Esophagus mucosa (tissue), 1 donor: ENCODE results near the gene ZBTB20. TPM values are rescaled to one million over a fixed set of nuclear protein-coding genes. Genes with fewer than 3 reads are reported as not detected.
A peak's percentile ranks its signal among the peaks of the same experiment; 100 is the strongest.

Source experiments
- ATAC-seq: fragments of 200-7000 bp; cut with Tn5 transposase; one replicate; pipeline ENCODE4 v1.9.1; 2020
- total RNA-seq: library from RNA; stranded (reverse); gene quantifications from one replicate; pipeline ENCODE4 v1.2.4, GENCODE V29; 2023
- donor health status: DM: yes; HTN: yes; CAD: no.

ZBTB20 gene
- total RNA-seq, 1 donor from 2014 or later = 7.3 TPM

- no peak for ATAC-seq
Observed at GRCh38 chr3:114392831-114393230, 754.3 kb downstream of the ZBTB20 start.

- no peak for ATAC-seq
Observed at GRCh38 chr3:114389156-114389555, 757.9 kb downstream of the ZBTB20 start.

- no peak for ATAC-seq
Observed at GRCh38 chr3:114384558-114384903, 762.6 kb downstream of the ZBTB20 start.

DNA sequence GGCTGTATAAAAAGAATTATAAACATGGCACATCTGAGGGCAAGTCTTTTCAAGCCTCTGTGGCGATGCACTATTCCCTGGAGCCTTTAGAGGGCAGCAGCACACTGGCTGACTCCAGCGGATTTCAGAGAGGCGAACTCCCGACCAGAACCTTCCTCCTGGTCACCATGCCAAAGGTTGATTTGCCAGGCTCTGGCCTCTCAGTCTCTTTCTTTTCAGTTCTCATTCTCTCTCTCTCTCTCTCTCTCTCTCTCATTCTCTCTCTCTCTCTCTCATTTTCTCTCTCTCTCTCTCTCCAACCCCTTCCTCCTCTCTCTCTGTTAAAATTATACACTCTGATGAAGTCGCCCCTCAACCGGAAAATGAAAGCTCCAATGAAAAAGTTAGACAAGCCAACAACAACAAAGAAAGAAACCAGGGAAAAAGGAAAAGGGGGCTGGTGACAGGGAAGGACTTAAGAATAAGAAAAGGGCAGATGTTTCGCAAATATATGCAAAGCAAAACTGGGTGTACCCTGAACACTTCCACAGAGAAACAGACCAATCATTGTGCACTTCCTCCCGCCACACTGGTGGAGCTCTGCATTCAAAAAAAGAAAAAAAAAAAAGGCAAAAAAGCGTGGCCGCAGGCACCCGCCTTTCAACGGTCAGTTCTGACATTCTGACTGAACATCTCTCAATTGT, 763.1 kb downstream of the ZBTB20 start:
- ATAC-seq = peak; percentile 92

- ATAC-seq = no peak
Observed at GRCh38 chr3:114380233-114380651, 766.8 kb downstream of the ZBTB20 start.

- no peak for ATAC-seq
Observed at GRCh38 chr3:114379266-114379665, 767.8 kb downstream of the ZBTB20 start.

DNA sequence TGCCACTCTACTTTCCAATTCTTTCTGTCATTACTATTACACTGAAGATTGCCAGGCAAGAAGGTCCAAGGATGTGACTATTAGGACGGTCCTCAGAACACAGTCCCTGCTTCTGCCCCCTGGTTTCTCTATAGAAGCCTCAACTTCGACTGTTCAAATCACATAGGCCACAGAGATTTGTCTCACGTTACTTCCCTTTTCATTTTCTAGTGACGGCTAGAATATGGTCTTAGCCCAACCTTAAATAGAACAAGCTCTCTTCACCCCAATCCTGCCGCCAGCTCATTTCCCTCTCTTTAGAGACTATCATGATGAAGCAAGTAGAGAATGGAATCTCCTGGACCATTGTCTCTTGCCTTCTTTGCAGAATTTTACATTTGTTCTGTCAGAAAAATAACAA, 768.3 kb downstream of the ZBTB20 start:
- ATAC-seq = no peak

DNA sequence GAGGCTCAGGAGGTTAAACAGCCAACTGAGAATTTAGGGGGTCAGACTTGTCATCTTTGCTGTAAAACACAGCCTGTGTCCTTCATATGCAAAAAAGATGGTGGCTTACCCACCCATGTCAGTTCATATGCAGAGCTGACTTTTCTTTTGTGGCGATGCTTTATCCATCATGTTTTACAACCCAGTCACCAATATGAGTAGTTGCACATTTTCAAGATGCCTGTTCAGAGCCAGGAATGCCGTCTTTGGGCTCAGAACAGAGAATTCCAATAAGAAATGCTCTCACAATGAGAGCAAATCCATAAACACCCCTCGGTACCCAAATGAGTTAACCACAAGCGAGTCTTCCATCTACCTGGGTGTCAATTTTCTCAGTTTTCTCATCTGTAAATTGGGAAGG, 769.7 kb downstream of the ZBTB20 start:
- no peak for ATAC-seq

DNA sequence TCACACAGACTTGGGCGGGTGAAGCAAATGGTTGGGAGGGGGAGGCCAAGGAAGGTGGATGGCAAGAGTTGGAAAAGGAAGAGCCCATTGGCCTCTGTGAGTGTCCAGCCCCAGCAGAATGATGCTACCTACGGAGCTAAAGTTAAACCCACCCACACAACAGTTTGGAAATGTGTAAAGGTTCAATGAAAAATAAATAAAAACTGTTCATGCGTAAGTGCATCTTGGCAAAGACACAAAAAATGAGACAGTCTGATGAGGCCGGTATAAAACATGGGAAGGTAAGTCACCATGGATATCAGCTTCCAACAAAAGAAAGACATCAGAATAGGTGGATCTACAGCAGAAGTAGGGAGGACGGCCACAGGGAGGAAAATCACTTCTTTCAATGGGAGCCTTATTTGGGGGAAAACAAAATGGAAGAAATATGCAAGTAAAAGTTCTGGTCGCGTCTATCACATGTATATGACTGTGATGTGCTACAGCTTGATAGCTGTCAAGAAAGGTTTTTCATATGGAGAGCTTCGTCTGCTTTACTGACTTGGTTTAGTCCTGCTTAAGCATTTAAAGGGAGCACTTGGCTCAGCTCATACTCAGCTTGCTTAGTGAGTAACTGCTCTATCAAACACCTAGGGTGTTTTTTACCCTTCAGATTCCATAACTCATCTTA, 770.4 kb downstream of the ZBTB20 start:
- ATAC-seq = no peak

DNA sequence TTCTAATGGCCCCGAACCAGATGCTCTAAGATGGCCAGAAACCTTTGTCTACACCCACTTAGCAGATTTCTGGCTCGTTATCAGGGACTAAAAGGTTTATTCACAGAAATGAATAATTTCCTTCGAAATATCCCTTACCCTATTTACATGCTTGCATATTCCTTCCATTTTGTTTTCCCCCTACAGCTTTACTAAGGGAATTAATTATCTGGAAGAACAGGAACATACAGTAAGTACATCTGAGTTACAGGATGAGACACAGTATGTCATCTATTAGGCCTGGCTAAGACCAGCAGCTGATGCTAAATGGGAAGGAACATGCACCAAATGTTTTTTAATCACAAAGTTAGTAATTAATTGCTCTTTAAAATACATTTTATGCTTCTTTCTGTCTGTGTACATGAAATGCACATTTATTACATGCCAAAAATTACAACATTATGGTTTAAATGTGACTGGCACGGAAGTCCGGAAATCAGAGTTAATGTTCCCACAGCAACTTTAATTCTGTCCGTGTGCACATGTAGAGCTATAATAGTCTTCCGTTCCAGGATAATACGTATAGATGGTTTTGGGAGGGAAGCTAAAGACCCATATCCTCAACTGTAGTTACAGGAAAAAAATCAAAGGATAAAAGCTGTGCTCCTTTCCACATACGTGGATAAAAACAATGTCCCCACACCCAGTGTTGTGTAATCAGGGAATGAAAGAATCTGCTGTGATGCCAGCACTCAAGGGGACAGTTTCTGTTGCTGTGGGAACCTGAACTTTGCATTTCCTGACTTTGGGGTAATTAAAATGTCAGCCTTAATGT, 771.3 kb downstream of the ZBTB20 start:
- no peak for ATAC-seq

DNA sequence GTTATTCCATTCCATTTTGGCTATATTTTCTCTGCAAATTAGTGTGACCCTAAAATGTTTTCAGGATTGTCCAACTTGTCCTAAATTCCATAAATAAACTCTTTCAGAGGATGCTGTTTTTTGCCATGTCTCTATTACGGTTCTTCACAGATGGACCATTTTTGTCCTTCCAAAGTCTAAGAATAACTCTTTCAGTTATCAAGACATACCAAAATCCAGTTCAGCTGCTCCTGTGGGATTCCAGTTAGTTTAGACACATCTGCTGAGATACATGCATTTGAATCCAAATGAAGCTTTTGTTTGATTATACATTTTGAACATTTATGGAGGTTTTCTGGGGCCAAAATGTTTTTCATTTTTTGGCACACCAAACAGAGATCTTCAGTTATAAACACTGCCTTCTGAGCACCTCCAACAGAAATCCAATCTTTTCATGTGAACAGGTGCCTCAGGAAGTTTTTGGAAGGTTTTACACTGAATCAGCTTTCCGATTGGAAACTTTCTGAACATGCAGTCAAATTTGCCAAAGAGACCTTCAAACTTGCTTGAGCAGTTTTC, 772.6 kb downstream of the ZBTB20 start:
- no peak for ATAC-seq

DNA sequence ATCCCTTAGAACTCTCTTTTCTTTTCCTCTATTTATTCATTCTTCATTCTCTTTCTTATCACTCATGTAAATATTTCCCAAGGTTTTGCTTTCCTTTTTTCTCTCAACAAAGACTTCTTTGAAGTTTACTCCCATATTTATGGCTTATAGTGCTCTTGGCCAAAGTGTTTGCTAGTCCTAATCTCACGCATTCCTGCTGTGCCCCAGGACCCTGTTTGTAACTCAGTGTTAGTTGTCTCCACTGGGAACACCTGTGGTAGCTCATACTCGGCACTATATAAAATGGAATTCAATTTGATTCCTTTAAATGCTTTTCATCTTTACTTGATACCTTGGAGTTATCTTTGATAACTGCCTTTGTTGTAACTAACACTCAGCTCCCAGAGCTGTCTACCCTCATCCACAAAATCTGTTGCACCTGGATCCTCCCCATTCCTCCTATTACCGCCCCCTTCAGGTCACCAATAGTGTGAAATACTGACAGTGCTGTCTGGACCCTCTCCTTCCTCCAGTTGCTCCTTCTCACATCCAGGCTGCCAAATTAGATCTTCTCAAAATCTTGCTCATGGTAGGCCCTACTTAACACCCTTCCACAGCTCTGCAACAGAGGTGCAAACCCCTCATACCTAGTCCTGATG, 776.4 kb downstream of the ZBTB20 start:
- ATAC-seq = no peak

GRCh38 chr3:114365909-114366308, 781.2 kb downstream of the ZBTB20 start:
- no peak for ATAC-seq

DNA sequence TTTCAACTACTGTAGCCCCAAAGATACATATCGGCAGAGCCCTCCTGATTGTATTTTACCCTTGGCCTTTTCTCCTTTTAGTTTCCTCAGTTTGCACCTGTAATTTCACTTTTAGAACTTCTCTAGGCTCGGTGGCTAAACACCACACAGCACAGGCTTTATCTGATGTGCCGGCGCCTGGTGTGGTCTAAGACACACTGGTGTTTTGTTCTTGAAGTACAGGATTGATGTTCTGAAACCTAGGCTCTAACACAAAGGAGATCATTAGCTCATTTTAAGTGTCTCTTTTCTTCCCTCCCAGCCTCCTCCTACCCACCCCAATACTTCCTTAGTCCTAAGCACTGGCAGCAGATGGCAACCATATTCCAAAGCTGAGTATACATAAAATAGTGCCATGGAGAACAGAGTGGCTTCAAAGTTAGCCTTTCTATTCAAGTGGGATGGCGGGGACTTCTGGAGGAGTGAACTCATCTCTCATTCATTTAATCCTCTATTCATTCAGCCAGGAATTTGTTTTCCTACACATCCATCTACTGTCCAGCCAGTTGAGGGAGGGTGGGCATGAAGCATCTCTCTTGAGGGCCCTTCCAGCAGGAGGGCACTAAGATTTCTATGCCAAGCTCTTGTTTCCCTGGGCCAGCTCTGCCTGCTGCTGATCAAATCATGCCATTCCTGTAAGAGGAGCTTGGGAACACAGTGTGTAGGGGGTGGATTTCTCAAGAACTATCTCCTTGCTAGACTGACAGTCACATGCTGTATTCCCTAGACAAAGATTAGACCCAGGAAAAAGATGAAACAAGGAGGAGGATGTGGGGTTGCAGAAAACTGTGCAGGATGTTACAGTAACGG, 782.1 kb downstream of the ZBTB20 start:
- no peak for ATAC-seq

DNA sequence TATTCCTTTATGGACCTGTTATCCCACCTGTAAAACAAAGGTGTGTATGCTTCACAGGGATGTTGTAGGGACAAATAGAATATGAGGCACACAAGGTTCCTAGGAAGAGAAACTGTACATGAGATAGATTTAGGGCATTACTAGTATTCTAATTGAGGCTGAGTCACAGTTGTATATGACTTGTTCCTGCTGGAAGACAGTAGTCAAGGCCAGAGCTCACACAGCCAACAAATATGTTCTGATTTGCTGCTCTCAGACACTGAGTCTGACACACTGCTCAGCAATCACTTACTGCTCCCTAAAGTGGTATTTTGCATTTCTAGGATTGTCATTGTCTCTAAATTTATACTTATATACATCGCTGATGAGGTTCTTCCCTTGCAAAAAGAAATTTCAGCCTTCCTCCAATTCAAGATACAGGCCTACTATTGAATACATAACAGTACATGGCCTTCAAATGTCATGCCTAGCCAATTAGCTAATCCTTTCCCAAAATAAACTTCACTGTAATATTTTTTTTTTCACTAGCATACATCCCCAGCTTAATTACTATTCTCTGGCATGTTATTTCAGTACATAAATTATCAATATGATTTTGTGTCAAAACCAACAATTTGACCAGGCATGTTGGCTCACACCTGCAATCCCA, 783.4 kb downstream of the ZBTB20 start:
- ATAC-seq = peak; percentile 18

DNA sequence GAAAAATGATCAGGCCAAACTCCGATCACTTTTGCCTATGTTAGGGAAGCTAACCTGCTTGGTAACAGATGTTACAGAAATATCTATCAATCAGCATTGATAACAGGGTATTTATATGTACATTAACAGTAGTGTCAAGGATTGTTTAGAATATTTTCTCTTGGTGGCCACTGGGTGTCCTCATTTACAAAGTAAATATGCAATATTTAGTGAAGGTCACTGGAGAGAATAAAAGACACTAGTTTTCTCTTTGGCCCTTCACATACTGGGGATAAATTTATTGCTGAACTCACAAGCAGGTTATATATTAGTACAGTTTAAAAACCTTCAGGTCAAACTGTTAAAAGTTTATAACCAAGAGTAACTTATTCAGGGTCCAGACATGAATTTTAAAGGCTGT, 784.3 kb downstream of the ZBTB20 start:
- ATAC-seq = no peak

GRCh38 chr3:114361391-114361790, 785.7 kb downstream of the ZBTB20 start:
- no peak for ATAC-seq

GRCh38 chr3:114356525-114356924, 790.6 kb downstream of the ZBTB20 start:
- ATAC-seq = no peak

GRCh38 chr3:114356066-114356465, 791.0 kb downstream of the ZBTB20 start:
- ATAC-seq = no peak

GRCh38 chr3:114355653-114356052, 791.4 kb downstream of the ZBTB20 start:
- ATAC-seq = no peak

GRCh38 chr3:114351822-114352145, 795.3 kb downstream of the ZBTB20 start:
- no peak for ATAC-seq
